NCI-H345 (cell line): ENCODE measurements around the gene GPX1.
A peak's percentile ranks its signal among the peaks of the same experiment; 100 is the strongest.
"Not testable (repeated sequence)": the region's sequence is repeated elsewhere in the genome, so short reads cannot be mapped to it uniquely, and the experiment has no call there.

ENCODE experiments used
- DNase-seq: peaks from one replicate; lab custom pipeline; 2025; lab: John Stamatoyannopoulos, UW

The GPX1 gene

DNA sequence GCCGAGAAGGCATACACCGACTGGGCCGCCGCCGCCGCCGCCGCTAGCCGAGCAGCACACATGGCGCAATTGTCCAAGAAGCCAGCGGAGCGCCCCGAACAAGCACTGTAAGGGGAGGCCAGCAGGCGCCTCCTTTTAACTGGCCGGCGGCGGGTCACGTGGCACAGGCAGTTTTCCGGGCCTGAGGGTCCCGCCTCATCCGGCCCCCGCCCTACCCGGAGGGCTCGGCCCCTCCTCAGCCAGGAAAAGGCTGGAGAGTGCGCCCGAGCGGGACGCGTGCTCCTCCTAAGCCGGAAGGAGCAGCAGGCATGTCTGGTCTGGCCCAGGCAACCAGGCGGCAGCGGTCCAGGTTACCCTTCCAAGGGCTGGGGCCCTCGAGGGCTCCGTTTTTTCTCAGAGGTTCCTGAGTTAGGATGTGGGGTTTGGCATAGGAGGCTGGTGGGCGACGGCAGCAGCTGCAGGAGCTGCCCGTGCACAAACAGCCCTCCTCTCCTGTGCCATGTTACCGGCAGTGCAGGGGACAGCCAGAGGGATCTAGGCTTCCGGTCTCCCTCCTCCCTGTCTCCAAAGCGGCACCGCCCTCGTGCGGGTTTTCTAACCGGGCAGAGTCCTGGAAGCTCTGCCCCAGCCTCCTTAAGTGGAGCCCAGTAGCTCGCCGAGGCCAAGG lies at the start of gene GPX1:
TSS of gene GPX1 (minus strand) at position 137 of the 667 bp plus-strand sequence. CDS start at position 62, 75 bp downstream.
- peak; percentile 91 for DNase-seq

GRCh38 chr3:49406571-49407565 lies 48.7 kb upstream of the GPX1 start:
- no peak for DNase-seq

- not testable (repeated sequence) for DNase-seq
These were observed 47.4 kb upstream of the GPX1 start for GRCh38 chr3:49405570-49405969.

GRCh38 chr3:49403891-49404290 lies 45.7 kb upstream of the GPX1 start:
- no peak for DNase-seq

GRCh38 chr3:49401766-49402165 lies 43.6 kb upstream of the GPX1 start:
- DNase-seq = no peak

DNA sequence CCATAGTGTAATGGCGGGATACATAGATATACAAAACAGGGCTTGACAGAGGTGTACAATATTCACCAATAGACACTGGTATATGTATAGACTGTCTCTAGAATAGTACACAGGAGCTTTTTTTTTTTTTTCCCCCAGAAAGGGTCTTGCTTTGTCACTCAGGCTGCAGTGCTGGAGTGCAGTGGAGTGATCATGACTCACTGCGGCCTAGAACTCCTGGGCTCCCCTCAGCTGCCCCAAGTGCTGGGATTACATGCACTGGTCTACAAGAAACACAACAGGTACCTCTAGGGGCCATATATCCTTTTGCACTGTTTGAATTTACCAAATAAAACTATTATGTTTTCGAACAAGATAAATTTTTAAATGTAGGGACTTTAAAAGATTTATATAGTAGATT lies 41.3 kb upstream of the GPX1 start:
- DNase-seq = no peak

DNA sequence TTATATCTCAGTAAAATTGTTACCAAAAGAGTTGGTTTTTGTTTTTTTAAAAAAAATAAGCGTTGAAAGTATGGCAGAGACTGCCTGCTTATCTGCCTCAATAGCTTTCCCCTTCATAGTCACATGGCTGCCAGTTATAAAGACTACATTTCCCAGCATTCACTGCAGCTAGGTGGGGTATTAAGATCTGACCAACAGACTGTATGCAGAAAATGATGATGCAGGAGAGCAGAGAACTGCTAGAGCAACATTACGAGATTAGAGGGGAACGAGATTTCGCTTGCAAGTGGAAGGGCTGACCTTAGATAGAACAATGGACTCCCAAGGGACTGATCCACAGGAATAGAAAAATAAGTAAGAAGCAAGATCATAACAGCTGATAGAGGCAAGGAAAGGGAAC lies 39.3 kb upstream of the GPX1 start:
- DNase-seq = no peak

GRCh38 chr3:49391310-49391709 lies 33.2 kb upstream of the GPX1 start:
- DNase-seq = not testable (repeated sequence)

DNA sequence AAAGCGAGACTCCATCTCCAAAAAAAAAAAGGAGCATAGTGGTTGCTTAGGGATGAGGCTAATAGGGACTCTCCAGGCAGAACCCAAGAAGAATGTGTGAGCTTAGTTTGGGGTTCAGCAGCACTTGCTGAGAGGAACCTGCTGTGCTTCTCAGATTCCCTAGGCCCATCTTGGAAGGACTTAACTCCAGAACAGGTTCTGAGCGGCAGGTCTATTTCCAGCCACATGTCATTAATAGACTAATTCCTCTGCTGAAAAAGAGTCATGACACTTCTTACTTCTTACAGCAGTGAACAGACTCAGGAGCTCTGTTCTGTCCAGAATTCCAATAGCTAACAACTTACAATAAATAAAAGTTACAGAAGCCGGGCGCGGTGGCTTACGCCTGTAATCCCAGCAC lies 31.1 kb upstream of the GPX1 start:
- DNase-seq = no peak

DNA sequence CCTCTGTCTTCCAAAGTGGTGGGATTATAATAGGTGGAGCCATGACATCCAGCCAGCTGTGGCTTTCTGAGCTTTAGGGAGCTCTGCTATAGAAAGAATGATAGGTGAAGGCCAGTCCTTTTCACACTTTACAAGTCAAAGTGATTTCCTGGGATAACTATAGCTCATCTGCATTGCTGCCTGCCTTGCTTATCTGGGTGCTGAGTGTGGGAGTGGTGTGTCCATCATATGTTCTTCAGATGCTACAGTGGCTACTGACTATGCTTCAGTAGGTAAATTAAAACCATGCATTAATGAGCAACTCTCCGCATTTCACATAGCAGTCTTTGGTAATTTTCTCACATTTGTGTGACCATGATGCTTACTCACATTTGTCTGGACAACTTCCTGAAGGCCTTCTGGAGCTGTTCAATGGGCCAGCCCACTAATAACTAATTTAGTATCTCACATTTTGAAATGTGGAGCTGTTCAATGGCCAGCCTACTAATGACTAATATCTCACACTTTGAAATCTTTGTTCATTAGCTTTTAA lies 30.2 kb upstream of the GPX1 start:
- no peak for DNase-seq

DNA sequence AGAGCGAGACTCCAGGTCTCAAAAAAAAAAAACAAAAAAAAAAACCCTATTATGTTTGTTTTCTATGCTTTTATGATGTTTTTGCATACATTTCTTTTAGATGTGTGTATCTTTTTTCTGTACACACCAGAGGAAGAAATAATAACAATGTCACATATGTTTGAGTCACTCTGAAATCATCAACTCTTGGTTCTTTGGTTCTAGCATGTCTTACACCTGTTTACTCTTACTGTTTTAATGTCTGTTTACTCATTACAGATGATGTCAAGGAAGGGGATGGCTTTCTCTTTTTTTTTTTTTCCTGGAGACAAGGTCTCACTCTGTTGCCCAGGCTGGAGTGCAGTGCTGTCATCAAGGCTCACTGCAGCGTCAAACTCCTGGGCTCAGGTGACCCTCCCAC lies 29.6 kb upstream of the GPX1 start:
- no peak for DNase-seq

DNA sequence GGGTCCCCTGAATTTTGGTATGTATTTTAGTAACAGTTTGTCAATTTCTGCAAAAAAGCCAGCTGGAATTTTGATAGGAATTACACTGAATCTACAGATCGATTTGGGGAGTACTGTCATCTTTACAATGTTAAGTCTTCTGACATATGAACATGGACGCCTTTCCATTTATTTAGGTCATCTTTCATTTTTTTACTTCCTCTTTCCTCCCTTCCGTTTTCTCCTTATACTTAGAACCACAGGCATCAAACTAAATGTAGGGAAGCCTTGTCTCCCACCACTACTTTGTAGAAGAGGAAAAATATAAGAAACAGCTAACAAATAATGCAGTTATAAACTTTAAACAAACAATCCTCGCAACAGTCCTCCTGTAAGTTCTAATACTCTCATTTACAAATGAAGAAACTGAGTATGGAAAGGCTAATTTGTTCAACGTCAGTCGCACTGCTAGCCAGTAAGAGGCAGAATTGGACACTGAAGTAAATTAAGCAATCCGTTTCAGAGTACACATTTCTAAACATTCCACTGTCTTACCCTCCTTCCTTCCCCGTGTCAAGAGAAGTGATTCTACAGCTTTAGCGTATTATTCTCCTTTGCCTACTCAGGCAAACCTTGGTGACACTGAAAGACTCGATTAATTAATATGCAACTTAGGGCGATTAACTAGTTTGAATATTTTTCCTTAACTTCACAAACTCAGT lies 28.1 kb upstream of the GPX1 start:
- DNase-seq = no peak

GRCh38 chr3:49385617-49386016 lies 27.5 kb upstream of the GPX1 start:
- DNase-seq = no peak

DNA sequence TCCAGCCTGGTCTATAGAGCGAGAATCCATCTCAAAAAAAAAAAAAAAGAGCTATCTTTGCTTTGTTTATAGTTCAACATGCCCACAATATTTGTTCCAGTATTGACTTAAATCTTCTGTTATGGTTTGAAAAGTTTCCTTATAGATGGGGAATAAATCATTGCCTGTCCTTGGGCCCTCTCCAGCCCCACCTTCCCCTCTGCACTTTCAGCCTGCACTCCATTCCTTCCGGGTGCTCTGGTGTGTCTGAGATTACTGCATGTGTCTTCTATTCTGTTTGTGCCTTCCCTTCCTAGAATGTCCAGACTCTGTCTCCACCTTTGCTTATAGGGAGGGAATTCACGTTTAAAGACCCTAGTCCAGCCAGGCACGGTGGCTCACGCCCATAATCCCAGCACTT lies 25.2 kb upstream of the GPX1 start:
- no peak for DNase-seq

DNA sequence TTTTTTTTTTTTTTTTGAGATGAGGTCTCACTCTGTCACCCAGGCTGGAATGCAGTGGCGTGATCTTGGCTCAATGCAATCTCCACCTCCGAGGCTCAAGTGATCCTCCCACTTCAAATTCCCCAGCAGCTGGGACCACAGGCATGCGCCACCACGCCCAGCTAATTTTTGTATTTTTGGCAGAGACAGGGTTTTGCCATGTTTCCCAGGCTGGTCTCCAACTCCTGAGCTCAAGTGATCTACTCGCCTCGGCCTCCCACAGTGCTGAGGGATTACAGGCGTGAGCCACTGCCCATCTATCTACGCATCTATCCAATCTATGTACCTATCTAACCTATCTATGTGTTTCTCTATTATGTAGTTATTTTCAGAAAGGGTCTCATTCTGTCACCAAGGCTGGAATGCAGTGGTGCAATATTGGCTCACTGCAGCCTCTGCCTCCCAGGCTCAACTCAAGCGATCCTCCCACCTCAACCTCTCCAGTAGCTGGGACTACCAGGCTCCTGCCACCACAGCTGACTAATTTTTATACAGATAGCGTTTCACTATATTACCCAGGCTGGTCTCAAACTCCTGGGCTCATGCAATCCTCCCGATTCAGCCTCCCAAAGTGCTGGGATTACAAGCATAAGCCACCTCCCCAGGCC lies 20.2 kb upstream of the GPX1 start:
- DNase-seq = no peak

- no peak for DNase-seq
These were observed 19.3 kb upstream of the GPX1 start for GRCh38 chr3:49377483-49377882.

- DNase-seq = no peak
These were observed 13.8 kb upstream of the GPX1 start for GRCh38 chr3:49371946-49372345.

DNA sequence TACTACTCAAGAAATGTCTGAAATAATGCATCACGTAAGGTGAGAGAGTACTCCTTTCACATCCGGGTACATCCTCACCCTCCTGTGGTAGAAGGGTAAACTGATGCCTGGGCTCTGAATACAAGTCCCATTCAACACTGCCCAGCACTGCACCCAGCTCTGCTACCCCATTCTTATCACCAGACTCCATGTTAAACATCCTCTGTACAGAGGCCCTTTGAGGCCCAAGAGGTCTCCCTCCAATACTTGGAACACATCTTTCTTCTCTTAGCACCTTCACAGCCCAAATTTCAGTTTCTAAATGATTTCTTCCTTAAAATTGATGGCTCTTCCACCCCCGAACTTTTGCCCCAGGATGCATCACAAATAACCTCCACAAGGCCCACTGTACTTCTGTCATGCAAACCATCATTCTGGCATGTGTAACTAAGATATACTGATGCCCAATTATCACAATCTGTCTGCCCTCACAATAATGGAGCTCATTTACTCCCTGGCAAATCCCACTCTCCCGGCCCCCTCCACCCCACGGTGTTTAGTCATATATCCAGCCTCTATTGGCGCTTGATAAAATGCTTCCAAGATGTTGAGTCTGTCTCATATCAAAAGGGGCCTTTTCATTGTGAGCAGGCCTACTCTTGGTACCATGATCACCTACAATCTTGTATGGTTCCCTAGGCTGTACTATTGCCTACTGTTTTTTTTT lies 12.6 kb upstream of the GPX1 start:
- no peak for DNase-seq

GRCh38 chr3:49362561-49362960 lies 4.4 kb upstream of the GPX1 start:
- DNase-seq = no peak

DNA sequence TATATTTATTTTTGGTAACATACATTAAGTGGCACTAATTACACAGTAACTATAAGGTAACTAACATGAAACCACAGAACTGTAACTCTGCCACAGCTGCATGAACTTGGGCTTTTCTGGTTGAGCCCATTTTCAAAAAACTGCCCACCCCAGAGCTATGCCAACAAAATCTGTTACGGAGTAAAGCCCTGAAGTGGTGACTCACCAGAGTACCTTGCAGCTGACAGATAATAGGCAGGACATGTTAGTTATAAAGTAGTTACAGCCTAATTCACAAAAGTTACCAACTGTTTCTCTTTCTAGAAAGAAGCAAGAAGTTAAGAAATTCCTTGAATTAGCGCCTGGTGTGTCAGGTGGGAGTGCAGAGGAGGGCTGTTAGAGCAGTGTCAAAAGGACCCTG lies 1.5 kb upstream of the GPX1 start:
- DNase-seq = no peak

DNA sequence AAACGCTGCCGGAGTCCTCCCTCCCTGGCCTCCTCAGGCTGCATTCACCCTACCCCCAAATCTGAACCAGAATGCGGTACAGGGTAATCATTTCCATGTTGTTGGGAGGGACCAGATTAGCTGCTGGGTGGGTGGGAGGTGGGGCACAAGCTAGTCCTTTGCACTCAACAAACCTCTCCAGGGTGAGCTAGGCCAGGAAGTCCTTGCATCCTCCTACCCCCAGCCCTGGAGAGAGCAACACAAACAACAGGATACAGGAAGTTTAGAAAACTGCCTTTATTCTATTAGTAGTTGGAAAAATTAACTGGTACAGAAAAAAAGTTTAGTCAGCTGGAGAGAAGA lies 702 bp upstream of the GPX1 start:
- DNase-seq = no peak
